ENCODE data around the gene MECP2. TPM values are rescaled to one million over a fixed set of nuclear protein-coding genes. Genes with fewer than 3 reads are reported as not detected.

Gene MECP2
- total RNA-seq, 1 donor from 2014 or later: 57.8 TPM

- TF ChIP-seq CTCF (IDR thresholded peaks at IDR 0.05; ENCODE audit: unreplicated experiment): no peak
- H3K27me3 Mint-ChIP-seq (ENCODE audit: low read depth): no peaks in the 10 kb centered on the region
- H3K36me3 Mint-ChIP-seq: peaks cover 12% of the 10 kb centered on the region
- H3K27ac Mint-ChIP-seq: no peak overlapping the region
- H3K9me3 Mint-ChIP-seq: peaks cover 9% of the 10 kb centered on the region
- H3K4me3 Mint-ChIP-seq: no peak overlapping the region
- DNase-seq (ENCODE audit: low spot score in 2 of 2, unreplicated experiment in 2 of 2): no peak
- H3K4me1 Mint-ChIP-seq: no peaks in the 10 kb centered on the region
Measured at GRCh38 chrX:154032653-154033052, 64.9 kb downstream of the MECP2 start.

GRCh38 chrX:154032160-154032559 is 65.4 kb downstream of the MECP2 start:
- Mint-ChIP-seq H3K27ac (no peak overlapping the region), H3K4me3 (no peak overlapping the region), H3K9me3 (peaks cover 9% of the 10 kb centered on the region), H3K27me3 (ENCODE audit: low read depth) (no peaks in the 10 kb centered on the region), H3K36me3 (peaks cover 12% of the 10 kb centered on the region), H3K4me1 (no peaks in the 10 kb centered on the region)
- no peak for TF ChIP-seq CTCF (IDR thresholded peaks at IDR 0.05; ENCODE audit: unreplicated experiment)
- DNase-seq (ENCODE audit: low spot score in 2 of 2, unreplicated experiment in 2 of 2): no peak

GRCh38 chrX:154030715-154031305 is 66.7 kb downstream of the MECP2 start:
- no peaks in the 10 kb centered on the region for H3K4me1 Mint-ChIP-seq
- TF ChIP-seq CTCF (IDR thresholded peaks at IDR 0.05; ENCODE audit: unreplicated experiment): no peak
- H3K9me3 Mint-ChIP-seq: peaks cover 9% of the 10 kb centered on the region
- peaks cover 9% of the 10 kb centered on the region for H3K36me3 Mint-ChIP-seq
- H3K27ac Mint-ChIP-seq: no peak overlapping the region
- no peak for DNase-seq (ENCODE audit: low spot score in 2 of 2, unreplicated experiment in 2 of 2)
- no peak overlapping the region for H3K4me3 Mint-ChIP-seq
- no peaks in the 10 kb centered on the region for H3K27me3 Mint-ChIP-seq (ENCODE audit: low read depth)

- Mint-ChIP-seq H3K9me3 (peaks cover 9% of the 10 kb centered on the region), H3K36me3 (peaks cover 11% of the 10 kb centered on the region), H3K4me1 (no peaks in the 10 kb centered on the region), H3K27ac (no peak overlapping the region), H3K27me3 (ENCODE audit: low read depth) (no peaks in the 10 kb centered on the region), H3K4me3 (no peak overlapping the region)
- no peak for DNase-seq (ENCODE audit: low spot score in 2 of 2, unreplicated experiment in 2 of 2)
- no peak for TF ChIP-seq CTCF (IDR thresholded peaks at IDR 0.05; ENCODE audit: unreplicated experiment)
Measured at GRCh38 chrX:154030266-154030665, 67.3 kb downstream of the MECP2 start.

- Mint-ChIP-seq H3K27ac (no peak overlapping the region), H3K4me3 (no peak overlapping the region), H3K9me3 (peaks cover 3% of the 10 kb centered on the region), H3K4me1 (no peaks in the 10 kb centered on the region), H3K27me3 (ENCODE audit: low read depth) (no peaks in the 10 kb centered on the region), H3K36me3 (peaks cover 11% of the 10 kb centered on the region)
- no peak for DNase-seq (ENCODE audit: low spot score in 2 of 2, unreplicated experiment in 2 of 2)
- TF ChIP-seq CTCF (IDR thresholded peaks at IDR 0.05; ENCODE audit: unreplicated experiment): no peak
Measured at GRCh38 chrX:154029439-154029838, 68.1 kb downstream of the MECP2 start.

All from mesothelial cell of epicardium (in vitro differentiated cells).